Hepatocyte (in vitro differentiated cells): Measurements from ENCODE around the gene NRCAM.

Source experiments
- EZH2 ChIP-seq: fragments of 200-600 bp; sonication (generic); IDR thresholded peaks from 2 replicates; pipeline ENCODE4 v1.6.1; 2016; ENCODE audit warnings: antibody characterized with exemption, mild to moderate bottlenecking, borderline replicate concordance
- TF ChIP-seq, protein P1 (sequence below): fragments of 200-600 bp; sonication (generic); IDR thresholded peaks from 2 replicates; pipeline ENCODE4 v1.5.1; 2016; ENCODE audit warnings: antibody characterized with exemption, mild to moderate bottlenecking; ENCODE audit not compliant: poor library complexity

GRCh38 chr7:108236681-108237415 is 219.4 kb downstream of the NRCAM start:
- TF ChIP-seq, protein P1, sequence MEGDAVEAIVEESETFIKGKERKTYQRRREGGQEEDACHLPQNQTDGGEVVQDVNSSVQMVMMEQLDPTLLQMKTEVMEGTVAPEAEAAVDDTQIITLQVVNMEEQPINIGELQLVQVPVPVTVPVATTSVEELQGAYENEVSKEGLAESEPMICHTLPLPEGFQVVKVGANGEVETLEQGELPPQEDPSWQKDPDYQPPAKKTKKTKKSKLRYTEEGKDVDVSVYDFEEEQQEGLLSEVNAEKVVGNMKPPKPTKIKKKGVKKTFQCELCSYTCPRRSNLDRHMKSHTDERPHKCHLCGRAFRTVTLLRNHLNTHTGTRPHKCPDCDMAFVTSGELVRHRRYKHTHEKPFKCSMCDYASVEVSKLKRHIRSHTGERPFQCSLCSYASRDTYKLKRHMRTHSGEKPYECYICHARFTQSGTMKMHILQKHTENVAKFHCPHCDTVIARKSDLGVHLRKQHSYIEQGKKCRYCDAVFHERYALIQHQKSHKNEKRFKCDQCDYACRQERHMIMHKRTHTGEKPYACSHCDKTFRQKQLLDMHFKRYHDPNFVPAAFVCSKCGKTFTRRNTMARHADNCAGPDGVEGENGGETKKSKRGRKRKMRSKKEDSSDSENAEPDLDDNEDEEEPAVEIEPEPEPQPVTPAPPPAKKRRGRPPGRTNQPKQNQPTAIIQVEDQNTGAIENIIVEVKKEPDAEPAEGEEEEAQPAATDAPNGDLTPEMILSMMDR = no peak
- no peak for TF ChIP-seq EZH2
